Central memory CD8-positive, alpha-beta T cell (primary cell): ENCODE measurements around the gene ZNF568.
A peak's percentile ranks its signal among the peaks of the same experiment; 100 is the strongest.

Experiments
- ATAC-seq: fragments of 150-1000 bp; cut with Tn5 transposase; replicated peaks from 2 replicates; pipeline ENCODE4 v1.10.0; 2022; ENCODE audit warnings: mild to moderate bottlenecking, moderate FRiP score, moderate number of reproducible peaks; ENCODE audit not compliant: poor library complexity, severe bottlenecking; ENCODE audit errors: extremely low read depth
- DNase-seq, 2 donors: peaks; one replicate each; pipeline ENCODE4 v3.0.0; 2021; ENCODE audit warnings: low spot score in 2 of 2
- H3K27ac Mint-ChIP-seq: one replicate; pipeline ENCODE4 v1.8.0; 2022; ENCODE audit warnings: low read depth, mild to moderate bottlenecking, moderate library complexity, mixed read lengths
- H3K27me3 Mint-ChIP-seq: one replicate; pipeline ENCODE4 v1.8.0; 2022; ENCODE audit warnings: mixed read lengths
- H3K36me3 Mint-ChIP-seq: one replicate; pipeline ENCODE4 v1.8.0; 2022; ENCODE audit warnings: mild to moderate bottlenecking, moderate library complexity, mixed read lengths; ENCODE audit not compliant: insufficient read depth
- H3K4me1 Mint-ChIP-seq: one replicate; pipeline ENCODE4 v1.8.0; 2022; ENCODE audit warnings: mixed read lengths
- H3K4me3 Mint-ChIP-seq: one replicate; pipeline ENCODE4 v1.8.0; 2022; ENCODE audit warnings: mild to moderate bottlenecking, moderate library complexity, mixed read lengths
- H3K9me3 Mint-ChIP-seq: one replicate; pipeline ENCODE4 v1.8.0; 2022; ENCODE audit warnings: mixed read lengths

Gene ZNF568

DNA sequence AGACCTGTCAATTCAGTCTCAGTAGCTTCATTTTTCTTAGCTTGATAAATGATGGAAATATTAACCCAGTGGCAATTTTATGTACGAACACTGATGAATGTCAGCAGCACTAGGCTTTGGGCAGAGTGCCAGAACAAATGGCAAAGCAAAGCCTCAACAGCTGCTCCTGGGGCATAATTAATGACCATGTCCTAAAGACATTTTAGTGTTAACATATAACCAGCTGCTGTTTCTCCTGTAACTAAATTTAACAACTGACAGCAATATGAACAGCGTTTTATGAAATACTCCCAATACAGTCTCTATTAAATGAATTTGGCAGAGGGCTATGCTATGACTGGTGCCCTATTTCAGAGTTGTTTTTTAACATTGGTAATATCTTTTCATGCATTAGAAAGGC lies 47.1 kb downstream of the ZNF568 start:
- Mint-ChIP-seq H3K27ac (no peak overlapping the region), H3K9me3 (peaks cover 12% of the 10 kb centered on the region), H3K27me3 (no peaks in the 10 kb centered on the region), H3K36me3 (peaks cover 2% of the 10 kb centered on the region), H3K4me1 (no peaks in the 10 kb centered on the region), H3K4me3 (no peak overlapping the region)
- ATAC-seq: no peak
- no peak for DNase-seq

DNA sequence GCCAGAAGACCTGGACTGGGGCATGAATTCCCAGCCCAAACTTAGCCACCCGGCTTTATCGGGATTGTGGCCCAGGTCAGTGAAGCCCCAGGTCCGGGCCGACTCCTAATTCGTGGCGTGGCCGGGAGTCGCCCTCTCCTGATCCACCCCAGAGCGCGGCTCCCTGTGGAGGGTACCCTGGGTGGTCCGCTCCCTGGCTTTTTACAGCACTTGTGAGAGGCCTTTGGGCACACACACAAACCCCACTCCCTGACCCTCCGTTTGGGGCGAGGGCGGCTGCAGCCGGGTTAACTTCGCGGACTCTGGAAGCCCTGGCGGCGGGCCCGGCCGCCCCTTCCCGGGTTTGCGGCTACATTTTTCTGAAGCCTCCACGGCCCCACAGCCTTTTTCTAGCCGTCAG lies 56.4 kb downstream of the ZNF568 start:
- Mint-ChIP-seq H3K9me3 (no peaks in the 10 kb centered on the region), H3K4me1 (peaks cover 9% of the 10 kb centered on the region), H3K4me3 (peak overlapping the region; percentile 88), H3K36me3 (peaks cover 5% of the 10 kb centered on the region), H3K27me3 (no peaks in the 10 kb centered on the region), H3K27ac (peak overlapping the region; percentile 95)
- ATAC-seq (no peak), DNase-seq (no peak)

DNA sequence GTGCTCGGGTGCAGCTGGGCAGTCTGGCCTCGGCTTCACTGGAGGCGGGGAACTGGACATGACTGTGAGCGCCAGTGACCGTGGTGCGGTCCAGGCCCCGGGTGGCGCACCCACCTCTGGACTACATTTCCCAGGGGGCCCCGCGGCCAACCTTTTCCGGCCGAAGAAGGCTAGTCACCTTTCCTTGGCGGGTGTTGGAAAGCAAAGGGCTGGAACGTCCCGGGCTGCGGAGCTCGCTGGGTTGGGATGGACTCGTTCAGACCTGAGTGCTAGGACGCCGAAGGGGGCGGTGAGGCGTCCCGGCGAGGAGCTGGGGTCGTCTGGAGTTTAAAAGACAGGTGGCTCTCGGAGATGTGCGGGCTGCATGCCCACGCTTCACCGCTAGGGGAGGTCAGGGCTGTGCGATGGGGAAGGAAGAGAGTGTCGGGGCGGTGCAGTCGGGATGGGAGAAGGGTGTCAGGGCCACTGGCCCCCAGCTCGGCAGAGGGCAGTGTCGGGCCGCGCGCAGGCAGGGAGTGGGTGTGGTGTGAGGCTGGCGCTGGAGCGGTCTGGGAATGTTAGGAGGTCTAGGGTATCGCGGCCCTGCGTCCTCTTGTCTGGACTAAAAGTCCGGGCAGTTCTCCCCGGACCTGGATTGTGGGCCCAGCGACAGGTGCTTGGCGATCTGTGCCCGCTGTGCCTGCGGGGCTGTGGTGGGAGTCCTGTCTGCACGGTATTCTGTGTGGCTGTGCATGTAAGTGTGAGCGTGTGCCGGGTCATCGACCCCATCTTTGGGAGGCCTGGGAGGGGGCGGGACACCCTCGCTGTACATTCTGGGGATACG lies 57.1 kb downstream of the ZNF568 start:
- H3K36me3 Mint-ChIP-seq: peaks cover 5% of the 10 kb centered on the region
- no peaks in the 10 kb centered on the region for H3K9me3 Mint-ChIP-seq
- DNase-seq: peak; percentile 64 to 68
- peak; percentile 98 for ATAC-seq
- peak overlapping the region; percentile 95 for H3K27ac Mint-ChIP-seq
- H3K4me1 Mint-ChIP-seq: peaks cover 11% of the 10 kb centered on the region
- no peaks in the 10 kb centered on the region for H3K27me3 Mint-ChIP-seq
- peak overlapping the region; percentile 88 for H3K4me3 Mint-ChIP-seq

DNA sequence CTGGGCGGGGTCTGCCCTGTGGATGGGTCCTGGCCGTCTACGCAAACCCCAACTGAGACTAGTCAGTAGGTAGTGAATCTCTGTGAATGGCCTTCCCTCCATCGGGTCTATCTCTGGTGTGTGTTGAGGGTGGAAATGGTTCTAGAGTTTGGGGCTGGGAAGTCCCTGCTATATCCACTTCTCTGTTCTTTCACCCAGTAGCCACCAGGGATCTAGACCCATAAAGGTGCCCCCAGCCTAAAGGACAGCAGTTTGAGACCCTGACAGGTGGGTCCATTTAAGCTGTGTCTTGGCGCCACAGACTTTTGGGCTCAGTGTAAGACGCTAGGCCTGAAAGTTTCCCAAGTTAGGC lies 57.7 kb downstream of the ZNF568 start:
- Mint-ChIP-seq H3K4me3 (peak overlapping the region; percentile 88), H3K27me3 (no peaks in the 10 kb centered on the region), H3K9me3 (no peaks in the 10 kb centered on the region), H3K27ac (peak overlapping the region; percentile 95), H3K36me3 (peaks cover 5% of the 10 kb centered on the region), H3K4me1 (peaks cover 16% of the 10 kb centered on the region)
- ATAC-seq (no peak), DNase-seq (no peak)

DNA sequence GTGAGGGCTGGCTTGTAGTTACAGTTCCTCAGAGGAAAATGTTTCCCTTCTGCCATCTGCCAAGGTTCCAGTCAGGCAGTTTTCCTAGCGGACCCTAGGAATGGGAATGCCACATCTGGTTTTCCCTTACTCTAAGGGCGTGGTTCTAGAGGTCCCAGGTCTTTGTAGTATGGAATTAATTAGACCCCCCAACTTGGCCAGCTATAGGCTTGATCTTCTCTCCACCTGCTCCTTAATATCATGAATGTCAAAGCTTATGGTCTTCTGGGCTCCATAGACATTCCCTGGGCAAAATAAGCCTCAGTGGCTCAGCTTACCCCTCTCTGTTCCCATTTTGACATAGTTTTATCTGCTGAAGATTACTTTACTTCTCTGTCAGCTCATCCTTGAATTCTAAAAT lies 70.0 kb downstream of the ZNF568 start:
- Mint-ChIP-seq H3K27ac (no peak overlapping the region), H3K36me3 (peaks cover 5% of the 10 kb centered on the region), H3K27me3 (no peaks in the 10 kb centered on the region), H3K9me3 (peaks cover 9% of the 10 kb centered on the region), H3K4me3 (no peak overlapping the region), H3K4me1 (no peaks in the 10 kb centered on the region)
- no peak for DNase-seq
- no peak for ATAC-seq

DNA sequence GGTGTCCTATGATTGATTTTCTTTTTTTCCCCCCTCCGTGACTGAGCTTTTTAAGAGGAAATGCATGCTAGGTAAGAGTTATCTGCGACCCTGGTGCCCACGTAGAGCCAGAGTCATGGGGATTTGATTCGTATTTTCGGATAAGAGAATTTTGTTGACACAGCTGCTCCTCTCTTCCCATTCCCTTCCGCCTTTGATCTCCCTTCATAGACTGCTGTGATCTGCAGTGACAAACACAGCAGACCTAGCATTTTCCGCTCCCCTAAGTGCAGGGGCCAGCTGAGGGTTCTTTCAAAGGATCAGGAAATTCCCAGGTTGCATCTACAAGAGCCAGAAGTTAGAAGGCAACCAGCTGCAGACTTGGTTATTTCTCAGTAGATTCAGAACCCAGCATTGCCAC lies 70.5 kb downstream of the ZNF568 start:
- Mint-ChIP-seq H3K4me3 (no peak overlapping the region), H3K4me1 (no peaks in the 10 kb centered on the region), H3K36me3 (peaks cover 7% of the 10 kb centered on the region), H3K9me3 (peaks cover 9% of the 10 kb centered on the region), H3K27ac (no peak overlapping the region), H3K27me3 (no peaks in the 10 kb centered on the region)
- ATAC-seq (no peak), DNase-seq (no peak)

DNA sequence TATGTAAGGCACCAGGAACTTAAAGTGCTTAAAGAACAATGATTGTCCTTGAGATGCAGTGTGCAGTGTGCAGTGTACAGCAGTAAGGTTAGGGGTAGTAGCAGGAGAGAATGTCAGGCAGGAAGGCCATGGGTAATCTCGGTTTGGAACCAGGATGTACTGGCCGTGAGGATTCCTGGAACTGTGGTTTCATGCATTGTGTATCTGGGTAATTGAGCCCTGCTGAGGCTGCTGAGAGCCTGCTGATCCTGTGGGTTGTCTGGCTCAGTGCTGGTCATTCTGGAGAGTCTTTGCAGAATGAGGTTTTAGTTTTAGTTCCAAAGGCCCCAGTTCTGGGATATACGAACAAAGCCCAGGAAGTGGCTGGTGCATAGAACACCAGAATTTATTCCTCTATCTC lies 71.0 kb downstream of the ZNF568 start:
- H3K27ac Mint-ChIP-seq: no peak overlapping the region
- no peaks in the 10 kb centered on the region for H3K4me1 Mint-ChIP-seq
- H3K27me3 Mint-ChIP-seq: no peaks in the 10 kb centered on the region
- DNase-seq (no peak), ATAC-seq (no peak)
- H3K36me3 Mint-ChIP-seq: peaks cover 11% of the 10 kb centered on the region
- peaks cover 9% of the 10 kb centered on the region for H3K9me3 Mint-ChIP-seq
- no peak overlapping the region for H3K4me3 Mint-ChIP-seq

DNA sequence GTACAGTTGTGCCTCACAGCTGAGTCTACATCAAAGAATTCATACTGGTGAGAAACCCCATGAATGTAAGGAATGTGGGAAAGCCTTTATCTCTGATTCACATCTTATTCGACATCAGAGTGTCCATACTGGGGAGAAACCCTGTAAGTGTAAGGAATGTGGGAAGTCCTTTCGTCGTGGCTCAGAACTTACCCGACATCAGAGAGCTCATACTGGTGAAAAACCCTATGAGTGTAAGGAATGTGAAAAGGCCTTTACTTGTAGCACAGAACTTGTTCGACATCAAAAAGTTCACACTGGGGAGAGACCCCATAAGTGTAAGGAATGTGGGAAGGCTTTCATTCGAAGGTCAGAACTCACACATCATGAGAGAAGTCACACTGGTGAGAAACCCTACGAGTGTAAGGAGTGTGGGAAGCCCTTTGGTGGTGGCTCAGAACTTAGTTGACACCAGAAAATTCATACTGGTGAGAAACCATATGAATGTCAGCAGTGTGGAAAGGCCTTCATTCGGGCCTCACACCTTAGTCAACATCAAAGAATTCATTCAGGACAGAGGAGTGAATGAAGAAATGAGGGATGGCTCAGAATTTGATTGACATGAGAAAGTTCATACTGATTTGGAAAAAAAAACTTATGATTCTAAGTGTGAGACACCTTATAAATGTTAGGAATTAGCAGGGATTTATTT lies 81.2 kb downstream of the ZNF568 start:
- H3K27me3 Mint-ChIP-seq: no peaks in the 10 kb centered on the region
- DNase-seq (no peak), ATAC-seq (no peak)
- H3K9me3 Mint-ChIP-seq: peaks cover 43% of the 10 kb centered on the region
- H3K4me3 Mint-ChIP-seq: no peak overlapping the region
- H3K27ac Mint-ChIP-seq: no peak overlapping the region
- peaks cover 28% of the 10 kb centered on the region for H3K36me3 Mint-ChIP-seq
- no peaks in the 10 kb centered on the region for H3K4me1 Mint-ChIP-seq

DNA sequence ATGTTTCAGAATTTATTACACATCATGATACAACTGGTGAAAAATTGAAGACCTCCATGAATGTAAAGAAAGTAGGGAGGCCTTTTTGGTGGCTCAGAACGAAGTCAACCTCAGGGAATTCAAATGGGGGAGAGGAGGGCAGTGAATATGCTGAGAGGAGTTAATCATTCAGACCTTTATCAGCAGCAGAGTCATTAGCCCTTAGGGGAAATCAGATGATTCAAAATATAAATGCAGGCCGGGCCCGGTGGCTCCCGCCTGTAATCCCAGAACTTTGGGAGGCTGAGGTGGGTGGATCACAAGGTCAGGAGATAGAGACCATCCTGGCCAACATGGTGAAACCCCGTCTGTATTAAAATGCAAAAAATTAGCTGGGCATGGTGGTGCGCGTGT lies 81.7 kb downstream of the ZNF568 start:
- H3K4me1 Mint-ChIP-seq: no peaks in the 10 kb centered on the region
- DNase-seq (no peak), ATAC-seq (no peak)
- no peak overlapping the region for H3K27ac Mint-ChIP-seq
- H3K4me3 Mint-ChIP-seq: no peak overlapping the region
- H3K9me3 Mint-ChIP-seq: peaks cover 43% of the 10 kb centered on the region
- no peaks in the 10 kb centered on the region for H3K27me3 Mint-ChIP-seq
- peaks cover 22% of the 10 kb centered on the region for H3K36me3 Mint-ChIP-seq

DNA sequence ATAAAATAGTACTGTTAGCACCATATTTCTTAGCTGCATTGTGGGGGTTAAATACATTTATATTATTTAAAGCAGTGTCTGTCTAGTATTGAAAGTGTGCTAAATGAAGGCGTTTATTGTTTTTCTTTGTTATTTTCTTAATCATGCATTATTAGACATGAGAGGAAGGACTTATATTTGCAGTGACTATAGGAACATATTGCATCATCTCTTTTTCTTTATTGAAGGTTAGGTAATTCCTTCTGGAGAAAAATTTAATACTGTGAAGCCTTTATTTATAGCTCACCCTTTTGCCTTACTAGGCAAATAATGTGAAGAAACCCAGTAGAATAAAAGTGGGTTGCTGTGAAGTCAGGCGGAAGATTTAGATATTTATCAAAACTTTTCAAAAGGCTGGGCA lies 83.2 kb downstream of the ZNF568 start:
- peaks cover 31% of the 10 kb centered on the region for H3K9me3 Mint-ChIP-seq
- H3K27me3 Mint-ChIP-seq: no peaks in the 10 kb centered on the region
- ATAC-seq: no peak
- H3K27ac Mint-ChIP-seq: no peak overlapping the region
- no peak for DNase-seq
- H3K4me1 Mint-ChIP-seq: no peaks in the 10 kb centered on the region
- H3K4me3 Mint-ChIP-seq: no peak overlapping the region
- H3K36me3 Mint-ChIP-seq: peaks cover 18% of the 10 kb centered on the region

DNA sequence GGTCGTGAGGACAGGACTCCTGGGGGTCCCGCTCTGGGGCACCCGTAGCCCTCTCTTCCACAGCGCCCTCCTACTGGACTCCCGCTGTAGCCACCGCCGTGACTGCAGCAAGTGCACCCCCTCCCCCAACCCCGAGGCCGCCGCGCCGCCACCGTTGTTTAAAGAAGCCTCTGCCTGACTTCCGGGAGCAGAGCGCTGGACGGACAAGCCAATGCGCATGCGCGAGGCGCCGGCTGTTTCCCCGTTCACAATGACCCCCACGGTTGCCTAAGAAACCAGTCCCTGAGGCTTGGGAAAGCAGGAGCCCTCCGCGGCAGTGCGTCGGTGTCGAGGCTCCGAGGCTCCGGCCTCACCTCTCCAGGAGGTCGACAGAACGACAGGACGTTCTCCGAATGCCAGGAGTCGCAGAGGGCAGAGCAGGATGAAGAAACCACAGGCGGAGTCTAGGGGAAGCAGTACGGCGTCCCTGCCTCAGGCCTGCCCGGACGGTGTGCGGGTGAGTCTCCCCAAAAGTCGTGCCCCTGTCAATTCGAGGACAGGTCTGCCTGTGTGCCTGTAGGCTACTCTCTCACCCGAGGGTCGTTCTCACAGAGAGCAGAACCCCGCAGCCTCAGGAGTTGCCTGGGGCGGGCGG lies 91.6 kb downstream of the ZNF568 start:
- Mint-ChIP-seq H3K27ac (no peak overlapping the region), H3K4me3 (no peak overlapping the region), H3K4me1 (no peaks in the 10 kb centered on the region), H3K36me3 (no peaks in the 10 kb centered on the region), H3K9me3 (peaks cover 20% of the 10 kb centered on the region), H3K27me3 (no peaks in the 10 kb centered on the region)
- DNase-seq (no peak), ATAC-seq (no peak)

DNA sequence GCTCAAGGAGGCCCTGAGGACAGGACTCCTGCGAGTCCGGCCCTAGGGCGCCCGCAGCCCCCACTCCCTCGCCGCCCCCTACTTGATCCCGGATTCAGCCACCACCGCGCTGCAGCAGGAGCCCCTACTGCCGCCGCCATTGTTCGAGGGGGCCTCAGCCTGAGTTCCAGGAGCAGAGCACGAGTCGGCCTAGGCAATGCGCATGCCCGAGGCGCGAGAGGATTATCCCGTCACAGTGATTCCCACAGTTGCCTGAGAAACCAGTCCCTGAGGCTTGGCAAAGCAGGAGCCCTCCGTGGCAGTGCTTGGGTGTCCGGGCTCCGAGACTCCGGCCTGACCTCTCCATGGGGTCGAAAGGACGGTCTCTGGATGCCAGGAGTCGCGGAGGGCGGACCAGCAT lies 93.7 kb downstream of the ZNF568 start:
- DNase-seq (no peak), ATAC-seq (no peak)
- H3K27me3 Mint-ChIP-seq: no peaks in the 10 kb centered on the region
- no peak overlapping the region for H3K27ac Mint-ChIP-seq
- H3K36me3 Mint-ChIP-seq: no peaks in the 10 kb centered on the region
- H3K4me1 Mint-ChIP-seq: no peaks in the 10 kb centered on the region
- H3K4me3 Mint-ChIP-seq: no peak overlapping the region
- peaks cover 20% of the 10 kb centered on the region for H3K9me3 Mint-ChIP-seq
